HCEC 1CT (cell line): ENCODE data around the gene GPC3.
"Not testable (repeated sequence)": the region's sequence is repeated elsewhere in the genome, so short reads cannot be mapped to it uniquely, and the experiment has no call there.

Experiments
- DNase-seq: peaks from one replicate; pipeline ENCODE4 v3.0.0-alpha.2; 2017

GPC3 gene

GRCh38 chrX:133747196-133747595, 238.2 kb downstream of the GPC3 start:
- DNase-seq: no peak

DNA sequence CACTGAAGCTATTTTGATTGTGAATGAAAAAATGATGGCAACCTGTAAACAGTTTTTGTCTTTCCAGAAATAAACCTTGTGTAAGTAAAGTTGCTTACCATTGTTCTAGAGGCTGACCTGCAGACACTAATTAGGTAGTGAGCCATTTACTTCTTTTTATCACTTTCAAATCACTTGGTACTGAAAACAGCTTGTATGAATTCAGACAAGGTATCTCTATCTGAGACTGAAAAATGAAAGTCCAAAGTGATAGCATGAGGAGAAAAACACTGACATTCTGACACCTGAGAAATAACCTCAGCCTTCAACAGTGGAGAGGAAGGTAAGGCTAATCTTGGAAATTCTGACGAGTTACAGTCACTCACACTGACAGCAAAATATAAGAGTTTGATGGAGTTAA, 238.8 kb downstream of the GPC3 start:
- no peak for DNase-seq

DNA sequence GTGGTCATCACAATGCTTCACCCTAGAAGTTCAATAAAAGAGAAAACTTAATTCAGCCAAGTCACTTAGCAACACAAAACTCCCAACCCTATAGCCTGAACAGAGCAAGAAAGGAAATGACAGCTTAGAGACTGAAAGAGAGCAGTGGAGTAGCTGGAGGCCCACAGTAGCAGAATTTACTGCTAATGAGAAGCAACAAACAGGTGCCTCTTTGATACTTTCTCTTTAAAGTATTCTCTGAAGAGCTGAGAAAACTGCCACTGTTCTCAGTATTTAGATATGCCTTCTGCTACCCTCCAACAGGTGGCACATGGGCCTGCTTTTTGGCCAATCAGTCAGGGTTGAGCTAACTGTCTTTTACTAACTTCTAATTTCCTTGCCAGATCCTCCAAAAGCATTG, 240.0 kb downstream of the GPC3 start:
- no peak for DNase-seq

- DNase-seq: no peak
These were observed 242.6 kb downstream of the GPC3 start for GRCh38 chrX:133742602-133743305.

DNA sequence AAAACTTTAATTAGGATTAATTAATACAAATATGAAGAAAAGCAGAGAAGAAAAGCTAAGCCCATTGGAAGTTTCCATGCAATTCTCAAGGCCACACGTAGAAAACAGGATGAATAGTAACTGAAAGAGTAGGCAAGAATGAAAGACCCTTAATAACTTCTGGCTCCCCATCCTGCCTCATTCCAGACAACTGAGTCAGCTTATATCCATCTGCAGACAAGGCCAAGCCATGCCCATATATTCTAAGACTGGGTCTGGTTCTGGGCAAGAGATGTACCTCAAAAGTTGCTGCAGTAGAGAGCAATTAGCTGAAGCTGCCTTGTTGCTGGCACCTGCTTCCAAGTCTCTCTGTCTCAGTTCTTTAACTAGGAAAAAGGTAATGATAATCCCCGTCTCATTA, 244.1 kb downstream of the GPC3 start:
- no peak for DNase-seq

DNA sequence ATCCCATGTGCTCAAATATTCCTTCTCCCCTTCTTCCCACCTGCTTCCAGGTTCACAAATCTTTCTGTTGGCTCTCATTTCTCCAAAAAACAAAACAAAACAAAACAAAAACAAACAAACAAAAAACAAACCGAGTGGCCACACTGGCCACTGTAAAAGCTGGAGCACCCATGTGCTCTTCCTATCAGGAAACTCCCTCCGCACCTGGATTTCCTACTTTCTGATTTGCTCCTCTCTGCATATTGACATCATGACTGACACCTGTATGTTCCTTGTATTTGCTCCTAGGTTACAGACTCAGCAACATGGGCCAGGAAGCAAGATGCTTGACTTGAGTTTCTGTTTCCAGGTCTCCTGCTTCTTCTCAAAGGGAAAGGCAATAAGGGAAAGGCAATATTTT, 258.8 kb downstream of the GPC3 start:
- no peak for DNase-seq

- no peak for DNase-seq
These were observed 259.2 kb downstream of the GPC3 start for GRCh38 chrX:133726211-133726630.

DNA sequence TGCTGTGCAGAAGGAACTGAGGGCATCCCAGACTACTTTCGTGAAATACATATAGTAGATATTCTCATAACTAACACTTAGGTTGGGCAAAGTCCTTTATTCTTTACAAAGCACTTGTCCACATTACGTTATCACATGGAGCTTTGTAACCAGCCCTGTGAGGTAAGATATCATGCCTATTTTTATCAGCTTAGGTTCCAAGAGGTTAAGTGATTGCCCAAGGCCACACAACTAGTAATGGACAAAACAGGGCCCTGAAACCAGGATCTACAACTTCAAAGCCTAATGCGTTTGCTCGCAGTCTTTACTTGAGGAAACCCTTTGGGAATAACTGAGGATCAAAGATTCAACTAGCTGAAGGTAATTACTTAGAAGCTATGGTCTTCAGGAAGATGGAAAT, 261.5 kb downstream of the GPC3 start:
- DNase-seq: no peak

- no peak for DNase-seq
These were observed 262.6 kb downstream of the GPC3 start for GRCh38 chrX:133722756-133723155.

DNA sequence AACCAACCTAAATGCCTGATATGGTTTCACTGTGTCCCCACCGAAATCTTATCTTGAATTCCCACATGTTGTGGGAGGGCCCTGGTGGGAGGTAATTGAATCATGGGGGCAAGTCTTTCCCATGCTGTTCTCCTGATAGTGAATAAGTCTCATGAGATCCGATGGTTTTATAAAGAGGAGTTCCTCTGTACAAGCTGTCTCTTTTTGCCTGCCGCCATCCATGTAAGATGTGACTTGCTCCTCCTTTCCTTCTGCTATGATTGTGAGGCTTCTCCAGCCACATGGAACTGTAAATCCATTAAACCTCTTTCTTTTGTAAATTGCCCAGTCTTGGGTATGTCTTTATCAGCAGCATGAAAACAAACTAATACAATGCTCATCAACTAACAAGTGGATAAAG, 265.1 kb downstream of the GPC3 start:
- not testable (repeated sequence) for DNase-seq

DNA sequence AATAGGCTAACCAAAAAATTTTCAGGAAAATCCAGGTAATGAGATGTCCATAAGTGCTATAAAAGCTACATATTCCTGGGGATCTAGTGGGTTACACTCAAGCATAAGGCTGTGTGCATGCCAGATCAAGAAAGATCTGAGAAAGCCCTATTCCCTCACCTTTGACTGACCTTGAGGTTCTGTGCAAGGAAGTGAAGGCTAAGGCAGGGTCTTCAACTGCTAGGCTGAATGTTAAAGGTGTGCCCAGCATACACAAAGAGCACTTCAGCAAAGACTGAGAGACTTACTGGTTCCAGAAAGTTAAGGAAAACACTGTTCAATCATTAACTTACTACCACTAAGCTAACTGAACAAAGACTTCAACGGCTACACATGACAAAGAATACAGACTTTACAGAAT, 269.7 kb downstream of the GPC3 start:
- no peak for DNase-seq

GRCh38 chrX:133709501-133709900, 275.9 kb downstream of the GPC3 start:
- no peak for DNase-seq

DNA sequence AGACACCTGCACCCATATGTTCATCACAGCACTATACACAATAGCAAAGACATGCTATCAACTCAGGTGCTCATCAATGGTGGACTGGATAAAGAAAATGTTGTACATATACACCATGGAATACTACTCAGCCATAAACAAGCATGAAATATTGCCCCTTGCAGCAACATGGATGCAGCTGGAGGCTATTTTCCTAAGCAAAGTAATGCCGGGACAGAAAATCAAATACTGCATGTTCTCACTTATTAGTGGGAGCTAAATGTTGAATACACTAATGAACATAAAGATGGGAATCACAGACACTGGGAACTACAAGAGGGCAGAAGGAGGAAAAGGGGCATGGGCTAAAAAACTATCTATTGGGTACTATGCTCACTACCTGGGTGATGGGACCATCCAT, 278.5 kb downstream of the GPC3 start:
- DNase-seq: no peak

- DNase-seq: no peak
These were observed 283.2 kb downstream of the GPC3 start for GRCh38 chrX:133702230-133702629.

GRCh38 chrX:133699023-133699728, 286.2 kb downstream of the GPC3 start:
- DNase-seq: no peak

- DNase-seq: no peak
These were observed 287.1 kb downstream of the GPC3 start for GRCh38 chrX:133698298-133698697.

DNA sequence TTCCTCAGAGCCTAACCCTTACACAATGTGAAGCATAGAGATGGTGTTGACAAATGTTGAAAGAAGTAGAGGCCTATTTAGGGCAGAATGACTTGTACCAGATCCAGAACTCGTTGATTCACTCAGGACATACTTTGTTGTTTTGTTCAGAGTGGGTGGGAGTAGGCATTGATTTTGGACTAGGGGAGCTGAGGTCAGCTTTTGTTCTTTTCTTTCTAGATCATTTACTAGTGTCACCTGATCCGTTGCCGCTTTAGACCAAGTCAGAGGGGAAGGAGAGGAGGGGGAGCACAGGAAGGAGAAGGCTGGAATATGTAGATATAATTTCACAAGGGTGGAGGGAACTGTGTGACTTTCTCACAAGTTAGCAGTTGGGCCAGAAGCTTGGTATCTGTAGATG, 287.7 kb downstream of the GPC3 start:
- no peak for DNase-seq

DNA sequence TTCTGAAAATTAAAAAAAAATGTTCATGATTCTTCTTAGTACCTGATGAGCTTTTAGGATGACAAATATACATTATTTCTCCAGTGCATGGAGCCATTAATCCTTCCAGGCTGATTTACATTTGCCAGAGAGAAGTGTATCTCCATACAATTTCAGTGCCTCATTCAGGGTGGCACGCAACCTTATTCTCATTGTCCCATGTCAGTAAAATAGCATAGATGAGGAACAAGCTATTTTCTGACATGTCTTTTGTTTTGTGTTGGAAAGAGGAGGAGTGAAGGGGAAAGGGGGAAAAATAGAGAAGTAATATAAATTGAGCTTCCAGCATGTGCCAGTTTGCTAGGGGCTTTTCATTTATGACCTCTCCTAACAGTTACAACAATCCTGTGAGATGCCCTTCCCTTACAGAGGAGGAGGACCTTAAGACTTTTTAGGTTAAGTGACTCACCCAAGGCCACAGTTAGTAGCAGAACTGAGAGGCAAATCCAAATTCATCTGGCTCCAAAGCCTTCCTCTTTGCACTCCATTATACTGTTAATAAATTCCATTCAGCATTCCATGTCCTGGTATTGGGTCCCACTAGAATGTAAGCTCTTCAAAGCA, 295.3 kb downstream of the GPC3 start:
- no peak for DNase-seq

GRCh38 chrX:133685822-133686221, 299.6 kb downstream of the GPC3 start:
- no peak for DNase-seq

GRCh38 chrX:133681897-133682296, 303.5 kb downstream of the GPC3 start:
- no peak for DNase-seq

DNA sequence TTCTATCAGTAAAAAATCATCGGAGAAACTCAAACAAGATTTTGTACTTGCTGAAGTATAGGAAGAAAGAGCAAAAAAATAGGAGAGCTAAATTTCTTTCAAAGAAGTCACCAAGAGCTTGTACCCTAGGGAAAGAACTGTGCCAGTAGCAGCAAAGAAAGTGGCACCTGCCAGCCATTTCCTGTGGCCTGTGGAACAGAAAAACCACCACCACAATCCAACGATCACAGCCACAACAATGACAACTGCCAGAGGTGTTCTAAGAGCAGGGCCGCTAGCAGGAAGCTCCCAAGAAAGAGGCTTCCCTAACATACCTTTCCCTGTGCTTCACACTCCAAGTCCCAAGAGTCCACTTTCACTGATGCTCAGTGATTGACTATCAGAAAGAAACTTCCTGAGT, 304.0 kb downstream of the GPC3 start:
- DNase-seq: no peak

DNA sequence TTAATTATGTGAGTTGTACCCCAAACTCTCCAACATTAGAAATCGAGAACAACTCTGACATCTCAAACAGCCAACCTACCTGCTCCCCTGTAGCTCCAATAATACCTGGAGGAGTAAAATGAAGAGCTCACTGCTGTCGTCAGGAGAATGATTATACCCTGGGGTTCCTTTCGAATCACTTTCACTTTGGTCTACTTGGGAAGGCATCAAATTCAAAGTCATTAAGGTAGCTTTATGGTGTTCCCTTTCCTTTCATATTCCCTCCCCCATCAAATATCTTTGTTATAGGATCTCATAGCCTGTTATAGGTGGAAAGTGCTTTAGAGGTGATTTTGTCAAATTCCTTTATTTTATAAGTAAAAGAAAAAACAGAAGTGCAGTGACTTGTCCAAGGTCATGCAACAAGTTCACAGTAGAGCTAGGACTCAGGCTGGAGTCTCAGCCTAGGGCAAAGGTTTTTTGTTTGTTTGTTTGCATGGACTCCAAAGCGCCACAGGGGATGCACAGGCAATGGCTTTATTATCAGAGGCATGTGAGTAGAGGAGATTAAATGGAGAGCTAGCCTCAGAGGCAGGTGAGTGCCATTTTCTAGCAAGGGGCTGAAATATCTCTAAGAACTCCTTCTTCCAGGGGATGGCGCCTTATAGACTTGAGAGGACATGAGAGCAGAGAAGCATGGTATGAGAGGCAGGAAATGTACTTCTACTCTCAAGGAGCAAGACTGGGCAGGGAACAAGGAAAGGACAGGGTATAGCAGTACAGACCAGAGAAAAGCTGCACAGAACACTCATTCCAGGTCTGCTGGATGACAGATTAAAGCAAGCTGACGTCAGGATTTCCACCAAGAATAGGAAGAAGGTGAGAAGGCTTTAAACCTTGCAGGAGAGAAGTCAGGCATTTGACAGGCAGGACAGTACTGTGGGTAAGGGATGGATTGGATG, 308.0 kb downstream of the GPC3 start:
- no peak for DNase-seq
